ENCODE results near the gene MLF1.

MLF1 gene

GRCh38 chr3:158573714-158574113, 2.7 kb downstream of the MLF1 start:
- no peak for TF ChIP-seq CTCF (IDR thresholded peaks at IDR 0.05; ENCODE audit: insufficient read depth, low read depth, low read length, missing control alignments)
- no peak for DNase-seq (ENCODE audit: low read depth)
- H3K4me3 ChIP-seq (ENCODE audit: low read length), result no peak overlapping the region

GRCh38 chr3:158574646-158575045, 3.7 kb downstream of the MLF1 start:
- TF ChIP-seq CTCF (IDR thresholded peaks at IDR 0.05; ENCODE audit: insufficient read depth, low read depth, low read length, missing control alignments), result no peak

GRCh38 chr3:158590223-158590622, 19.2 kb downstream of the MLF1 start:
- DNase-seq (ENCODE audit: low read depth), result no peak
- no peak for TF ChIP-seq CTCF (IDR thresholded peaks at IDR 0.05; ENCODE audit: insufficient read depth, low read depth, low read length, missing control alignments)
- H3K4me3 ChIP-seq (ENCODE audit: low read length), result no peak overlapping the region

More at GRCh38 chr3:158574646-158575045, 3.7 kb downstream of the MLF1 start:
- no peak for DNase-seq (ENCODE audit: low read depth)
- no peak overlapping the region for H3K4me3 ChIP-seq (ENCODE audit: low read length)

- DNase-seq (ENCODE audit: low read depth), result no peak
- no peak for TF ChIP-seq CTCF (IDR thresholded peaks at IDR 0.05; ENCODE audit: insufficient read depth, low read depth, low read length, missing control alignments)
- no peak overlapping the region for H3K4me3 ChIP-seq (ENCODE audit: low read length)
Observed at GRCh38 chr3:158600787-158601186, 29.8 kb downstream of the MLF1 start.

GRCh38 chr3:158602227-158602626, 31.2 kb downstream of the MLF1 start:
- no peak for DNase-seq (ENCODE audit: low read depth)
- no peak overlapping the region for H3K4me3 ChIP-seq (ENCODE audit: low read length)
- no peak for TF ChIP-seq CTCF (IDR thresholded peaks at IDR 0.05; ENCODE audit: insufficient read depth, low read depth, low read length, missing control alignments)

- TF ChIP-seq CTCF (IDR thresholded peaks at IDR 0.05; ENCODE audit: insufficient read depth, low read depth, low read length, missing control alignments), result no peak
Observed at GRCh38 chr3:158617982-158618875, 47.2 kb downstream of the MLF1 start.

GRCh38 chr3:158625881-158626280, 54.9 kb downstream of the MLF1 start:
- DNase-seq (ENCODE audit: low read depth), result no peak
- H3K4me3 ChIP-seq (ENCODE audit: low read length), result no peak overlapping the region
- TF ChIP-seq CTCF (IDR thresholded peaks at IDR 0.05; ENCODE audit: insufficient read depth, low read depth, low read length, missing control alignments), result no peak

More at GRCh38 chr3:158617982-158618875, 47.2 kb downstream of the MLF1 start:
- no peak overlapping the region for H3K4me3 ChIP-seq (ENCODE audit: low read length)
- DNase-seq (ENCODE audit: low read depth), result no peak

Data from epithelial cell of esophagus (primary cell).